OCI-LY1 (cell line): Measurements from ENCODE around the gene TEX28.

Experiments used
- EZH2 ChIP-seq: fragments of 200-600 bp; sonication (generic), shearing (Covaris generic); IDR thresholded peaks from 2 replicates; pipeline ENCODE4 v1.8.0; 2017; ENCODE audit warnings: borderline replicate concordance, mixed run types, mild to moderate bottlenecking, antibody characterized with exemption, low read length, moderate library complexity, mixed read lengths
- TF ChIP-seq, protein P1 (sequence below): fragments of 200-600 bp; sonication (generic), shearing (Covaris generic); IDR thresholded peaks from 2 replicates; pipeline ENCODE4 v1.5.1; 2017; ENCODE audit warnings: mild to moderate bottlenecking, antibody characterized with exemption, low read length, moderate library complexity, mixed read lengths

DNA sequence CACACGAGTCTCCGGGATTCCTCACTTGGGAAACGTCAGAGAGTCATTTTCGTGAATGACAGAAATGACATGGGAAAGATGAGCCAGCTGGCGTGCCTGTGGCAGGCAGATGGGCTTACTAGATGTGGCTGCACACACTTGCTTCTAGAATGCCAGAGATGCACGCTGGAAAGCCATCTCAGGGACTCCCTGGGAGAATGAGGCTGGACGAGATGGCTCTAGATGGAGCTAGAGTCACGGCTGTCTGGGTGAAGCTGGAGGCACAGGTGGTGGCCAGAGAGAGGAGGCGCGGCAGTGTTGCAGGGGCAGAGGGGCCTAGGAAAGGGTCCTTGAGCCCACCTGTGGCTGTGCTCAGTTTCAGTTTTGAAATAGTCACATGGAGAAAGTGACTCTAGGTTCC is 26.7 kb upstream of the TEX28 start:
- TF ChIP-seq, protein P1, sequence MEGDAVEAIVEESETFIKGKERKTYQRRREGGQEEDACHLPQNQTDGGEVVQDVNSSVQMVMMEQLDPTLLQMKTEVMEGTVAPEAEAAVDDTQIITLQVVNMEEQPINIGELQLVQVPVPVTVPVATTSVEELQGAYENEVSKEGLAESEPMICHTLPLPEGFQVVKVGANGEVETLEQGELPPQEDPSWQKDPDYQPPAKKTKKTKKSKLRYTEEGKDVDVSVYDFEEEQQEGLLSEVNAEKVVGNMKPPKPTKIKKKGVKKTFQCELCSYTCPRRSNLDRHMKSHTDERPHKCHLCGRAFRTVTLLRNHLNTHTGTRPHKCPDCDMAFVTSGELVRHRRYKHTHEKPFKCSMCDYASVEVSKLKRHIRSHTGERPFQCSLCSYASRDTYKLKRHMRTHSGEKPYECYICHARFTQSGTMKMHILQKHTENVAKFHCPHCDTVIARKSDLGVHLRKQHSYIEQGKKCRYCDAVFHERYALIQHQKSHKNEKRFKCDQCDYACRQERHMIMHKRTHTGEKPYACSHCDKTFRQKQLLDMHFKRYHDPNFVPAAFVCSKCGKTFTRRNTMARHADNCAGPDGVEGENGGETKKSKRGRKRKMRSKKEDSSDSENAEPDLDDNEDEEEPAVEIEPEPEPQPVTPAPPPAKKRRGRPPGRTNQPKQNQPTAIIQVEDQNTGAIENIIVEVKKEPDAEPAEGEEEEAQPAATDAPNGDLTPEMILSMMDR = no peak
- TF ChIP-seq EZH2 = no peak
